Osteoblast (primary cell): Measurements from ENCODE around the gene FGD5. TPM values are rescaled to one million over a fixed set of nuclear protein-coding genes. Genes with fewer than 3 reads are reported as not detected.

ENCODE experiments used
- DNase-seq: peaks from one replicate; pipeline ENCODE4 v3.0.0; 2011; ENCODE audit warnings: low spot score, mixed read lengths; ENCODE audit not compliant: insufficient read length; ENCODE audit errors: missing footprints
- H2AFZ ChIP-seq: 2 replicates; pipeline ENCODE4 v1.6.0; 2011; ENCODE audit warnings: mild to moderate bottlenecking, low read length
- H3K27ac ChIP-seq: 2 replicates; pipeline ENCODE4 v1.5.1; 2011; ENCODE audit warnings: mild to moderate bottlenecking, low read depth, low read length, moderate library complexity
- H3K27me3 ChIP-seq: 2 replicates; pipeline ENCODE4 v1.6.0; 2012; ENCODE audit warnings: mild to moderate bottlenecking, control low read depth, inconsistent platforms, low read length, moderate library complexity; ENCODE audit not compliant: insufficient read depth
- H3K36me3 ChIP-seq: 2 replicates; pipeline ENCODE4 v1.5.1; 2011; ENCODE audit warnings: mild to moderate bottlenecking, low read length, control low read depth, moderate library complexity; ENCODE audit not compliant: insufficient read depth
- H3K4me1 ChIP-seq: 2 replicates; pipeline ENCODE4 v1.5.1; 2011; ENCODE audit warnings: mild to moderate bottlenecking, low read length, control low read depth, moderate library complexity; ENCODE audit not compliant: insufficient read depth
- H3K4me2 ChIP-seq: 2 replicates; pipeline ENCODE4 v1.6.0; 2011; ENCODE audit warnings: mild to moderate bottlenecking, low read length; ENCODE audit not compliant: insufficient read depth
- H3K4me3 ChIP-seq: fragments of 200-600 bp; sonication (generic); 3 replicates; pipeline ENCODE4 v1.5.1; 2012; ENCODE audit warnings: mild to moderate bottlenecking, low read length, inconsistent platforms; ENCODE audit not compliant: insufficient read depth
- H3K79me2 ChIP-seq: 2 replicates; pipeline ENCODE4 v1.6.0; 2012; ENCODE audit warnings: mild to moderate bottlenecking, low read length, control low read depth, inconsistent platforms; ENCODE audit not compliant: insufficient read depth
- H3K9me3 ChIP-seq: 2 replicates; pipeline ENCODE4 v1.5.1; 2011; ENCODE audit warnings: low read depth, low read length, control low read depth
- H4K20me1 ChIP-seq: 2 replicates; pipeline ENCODE4 v1.6.0; 2012; ENCODE audit warnings: mild to moderate bottlenecking, low read length, control low read depth; ENCODE audit not compliant: insufficient read depth
- CTCF ChIP-seq: IDR thresholded peaks from 2 replicates; pipeline ENCODE4 v1.5.1; 2011; ENCODE audit warnings: mild to moderate bottlenecking, low read depth, low read length, moderate library complexity; ENCODE audit errors: extremely low read depth
- total RNA-seq: library from RNA; depleted of rRNA; stranded (reverse); fragments of >200 nt; gene quantifications from 2 replicates; pipeline ENCODE4 v1.2.3, GENCODE V29; 2012

FGD5 gene
- total RNA-seq, 1 donor = under 0.01 TPM

GRCh38 chr3:14921811-14922705 is 103.3 kb downstream of the FGD5 start:
- Histone ChIP-seq H3K27ac (no peak overlapping the region), H3K4me3 (no peak overlapping the region), H3K9me3 (no peaks in the 10 kb centered on the region), H3K27me3 (no peaks in the 10 kb centered on the region), H3K36me3 (no peaks in the 10 kb centered on the region), H4K20me1 (no peaks in the 10 kb centered on the region), H3K79me2 (no peaks in the 10 kb centered on the region), H2AFZ (no peak overlapping the region), H3K4me1 (no peaks in the 10 kb centered on the region), H3K4me2 (no peak overlapping the region)
- DNase-seq = no peak
- no peak for TF ChIP-seq CTCF

GRCh38 chr3:14922863-14923262 is 104.1 kb downstream of the FGD5 start:
- no peak for DNase-seq
- Histone ChIP-seq H3K27me3 (no peaks in the 10 kb centered on the region), H3K4me1 (no peaks in the 10 kb centered on the region), H2AFZ (no peak overlapping the region), H3K79me2 (no peaks in the 10 kb centered on the region), H3K36me3 (no peaks in the 10 kb centered on the region), H3K27ac (no peak overlapping the region), H4K20me1 (no peaks in the 10 kb centered on the region), H3K4me3 (no peak overlapping the region), H3K9me3 (no peaks in the 10 kb centered on the region), H3K4me2 (no peak overlapping the region)
- TF ChIP-seq CTCF = no peak

GRCh38 chr3:14923476-14923875 is 104.7 kb downstream of the FGD5 start:
- Histone ChIP-seq H3K4me2 (no peak overlapping the region), H3K36me3 (no peaks in the 10 kb centered on the region), H3K4me1 (no peaks in the 10 kb centered on the region), H4K20me1 (no peaks in the 10 kb centered on the region), H3K9me3 (no peaks in the 10 kb centered on the region), H3K4me3 (no peak overlapping the region), H3K27ac (no peak overlapping the region), H3K79me2 (no peaks in the 10 kb centered on the region), H3K27me3 (no peaks in the 10 kb centered on the region), H2AFZ (no peak overlapping the region)
- TF ChIP-seq CTCF = no peak
- no peak for DNase-seq

- peak; percentile 89 for TF ChIP-seq CTCF
- Histone ChIP-seq H3K9me3 (no peaks in the 10 kb centered on the region), H2AFZ (no peak overlapping the region), H3K27me3 (no peaks in the 10 kb centered on the region), H4K20me1 (no peaks in the 10 kb centered on the region), H3K79me2 (no peaks in the 10 kb centered on the region), H3K4me1 (no peaks in the 10 kb centered on the region), H3K4me2 (no peak overlapping the region), H3K36me3 (no peaks in the 10 kb centered on the region), H3K4me3 (no peak overlapping the region), H3K27ac (no peak overlapping the region)
- DNase-seq = peak; percentile 83
Measured at GRCh38 chr3:14925729-14926591, 107.2 kb downstream of the FGD5 start.
